SH-SY5Y (cell line): ENCODE measurements around the gene FCRLB.

Source experiments
- GATA2 ChIP-seq: IDR thresholded peaks from 2 replicates; pipeline ENCODE4 v1.6.1; 2011; ENCODE audit warnings: mild to moderate bottlenecking, low read depth, low read length
- GATA3 ChIP-seq: IDR thresholded peaks from 2 replicates; pipeline ENCODE4 v1.6.1; 2011; ENCODE audit warnings: low read depth, mild to moderate bottlenecking, low read length, moderate library complexity

DNA sequence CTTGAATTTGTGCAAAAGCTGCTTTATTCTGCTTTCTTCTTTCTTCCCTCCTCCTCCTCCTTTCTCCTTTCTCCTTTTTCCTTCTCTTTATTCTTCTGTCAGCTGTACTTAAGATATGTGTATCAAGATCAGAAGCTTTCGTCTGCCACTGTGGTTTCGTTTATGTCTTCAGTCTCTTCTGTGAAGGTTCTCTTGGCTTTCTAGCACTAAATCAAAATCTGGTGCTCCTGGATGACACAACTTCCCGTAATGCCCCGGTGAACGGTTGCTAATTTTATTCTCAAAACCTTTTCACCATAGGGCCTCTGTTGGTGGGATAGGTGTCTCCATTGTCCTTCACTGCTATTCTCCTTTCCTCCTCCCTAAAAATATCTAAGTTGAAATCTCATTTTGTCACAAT, 49.8 kb downstream of the FCRLB start:
- TF ChIP-seq GATA2 (no peak), GATA3 (no peak)
